K562 (cell line): Measurements from ENCODE around the gene NINJ2. TPM values are rescaled to one million over a fixed set of nuclear protein-coding genes. Genes with fewer than 3 reads are reported as not detected.

Experiments used
- FOXA1 ChIP-seq: fragments of 450-650 bp; IDR thresholded peaks from 2 replicates; pipeline ENCODE4 v1.6.1; 2016; ENCODE audit warnings: mild to moderate bottlenecking, borderline replicate concordance
- IRF2 ChIP-seq: sonication (generic); formaldehyde crosslinking; IDR thresholded peaks from 2 replicates; pipeline ENCODE4 v1.8.1; 2022; ENCODE audit warnings: mild to moderate bottlenecking, missing genetic modification reagents
- PCBP2 ChIP-seq: fragments of 200-400 bp; formaldehyde crosslinking; IDR thresholded peaks from 2 replicates; pipeline ENCODE4 v1.6.1; 2018; ENCODE audit warnings: low read length, low read depth, mild to moderate bottlenecking, moderate library complexity; ENCODE audit not compliant: poor library complexity, severe bottlenecking
- POLR2G ChIP-seq: fragments of 200-400 bp; formaldehyde crosslinking; IDR thresholded peaks from 2 replicates; pipeline ENCODE4 v1.6.1; 2017; ENCODE audit warnings: low read depth, mild to moderate bottlenecking, antibody characterized with exemption, low read length, moderate library complexity
- POLR3A ChIP-seq: IDR thresholded peaks from 2 replicates; pipeline ENCODE4 v1.6.1; 2011; ENCODE audit warnings: borderline replicate concordance, mild to moderate bottlenecking, moderate library complexity; ENCODE audit not compliant: insufficient read length, insufficient read depth; ENCODE audit errors: extremely low read depth
- SMC3 ChIP-seq: conservative IDR thresholded peaks from 2 replicates; pipeline ENCODE4 v1.6.1; 2011; ENCODE audit warnings: low read depth, low read length, improper control_type of control experiment; ENCODE audit not compliant: insufficient read depth
- SP1 ChIP-seq: sonication (generic); formaldehyde crosslinking; IDR thresholded peaks from 2 replicates; pipeline ENCODE4 v1.8.1; 2022; ENCODE audit warnings: mild to moderate bottlenecking, missing genetic modification reagents
- SP2 ChIP-seq: IDR thresholded peaks from 2 replicates; pipeline ENCODE4 v1.6.1; 2011; ENCODE audit warnings: mild to moderate bottlenecking, low read depth, low read length, moderate library complexity; ENCODE audit not compliant: poor library complexity, severe bottlenecking; ENCODE audit errors: extremely low read depth
- THRAP3 ChIP-seq: fragments of 450-650 bp; IDR thresholded peaks from 2 replicates; pipeline ENCODE4 v1.6.1; 2016; ENCODE audit warnings: mild to moderate bottlenecking, inconsistent platforms, borderline replicate concordance
- TRIM25 ChIP-seq: fragments of 450-650 bp; IDR thresholded peaks from 2 replicates; pipeline ENCODE4 v1.7.0; 2016; ENCODE audit warnings: borderline replicate concordance
- ZBTB11 ChIP-seq, 3 experiments: fragments of 200-800 bp in 1 of 3; fragments of 250-450 bp in 1 of 3; fragments of 450-650 bp in 1 of 3; sonication (Bioruptor Pico) in 1 of 3; sonication (Bioruptor generic) in 1 of 3; formaldehyde crosslinking in 1 of 3; IDR thresholded peaks; 2 replicates each; pipeline versions ENCODE4 v1.6.1 to v1.8.0; 2016 to 2022; ENCODE audit warnings: mild to moderate bottlenecking in 2 of 3, missing genetic modification characterization in 2 of 3, missing compliant biosample characterization in 1 of 3, moderate library complexity in 1 of 3
- ZBTB26 ChIP-seq: fragments of 450-650 bp; formaldehyde crosslinking; IDR thresholded peaks from 2 replicates; pipeline ENCODE4 v1.4.0; 2022; ENCODE audit warnings: missing genetic modification characterization
- ZNF609 ChIP-seq: sonication (generic); formaldehyde crosslinking; IDR thresholded peaks from 2 replicates; pipeline ENCODE4 v1.8.1; 2023; ENCODE audit warnings: missing genetic modification reagents, mild to moderate bottlenecking, borderline replicate concordance
- polyA plus RNA-seq, 8 experiments: library from polyadenylated mRNA; depleted of rRNA in 4 of 8; stranded (reverse) in 5 of 8; unstranded in 3 of 8; fragments of >200 nt; fragmentation: Nextera tagmentation in 2 of 8; fragmentation: Illumina TruSeq in 1 of 8; extraction: Ambion mirVana in 2 of 8; extraction: Trizol in 1 of 8; gene quantifications; 2 replicates each; pipeline versions ENCODE4 v1.2.1 to v1.2.3, GENCODE V29; 2011 to 2014; ENCODE audit warnings: inconsistent platforms in 1 of 8, missing spikeins in 1 of 8
- total RNA-seq, 7 experiments: library from RNA; depleted of rRNA in 6 of 7; stranded (reverse); fragments of >200 nt in 6 of 7; fragmentation: Illumina TruSeq in 2 of 7; extraction: Trizol in 2 of 7; gene quantifications; 2 replicates each; pipeline versions ENCODE4 v1.2.1 to v1.2.3, GENCODE V29; 2011 to 2021; ENCODE audit warnings: low replicate concordance in 1 of 7

NINJ2 gene
- total and polyA plus RNA-seq, 9 of the 15 experiments (the other 6 are each of a cell fraction or from before 2014, with no cell fraction given), result 2.6 to 16.0 (median 4.5) TPM

GRCh38 chr12:591167-592023 lies 71.8 kb downstream of the NINJ2 start (continued):
- TF ChIP-seq ZBTB11 (CRISPR knock-in tag; IDR thresholded peaks at IDR 0.05) (peak in 1 of 3 experiments; percentile 69; a peak in 2 of 6 replicates), ZNF609 (CRISPR knock-in tag) (no peak), SP1 (CRISPR knock-in tag) (0 out of 2 replicates have a peak, but pooled peaks have one; percentile 39), IRF2 (CRISPR knock-in tag) (no peak), FOXA1 (no peak), POLR3A (no peak), TRIM25 (no peak), THRAP3 (no peak), POLR2G (no peak), SMC3 (no peak), ZBTB26 (CRISPR knock-in tag) (no peak), PCBP2 (no peak), SP2 (no peak)
